K562 treated with DMSO at 1 percent for 48 hours (cell line): ENCODE data around the gene CCDC179. TPM values are rescaled to one million over a fixed set of nuclear protein-coding genes. Genes with fewer than 3 reads are reported as not detected.

ENCODE experiments used
- total RNA-seq: library from RNA; unstranded; fragments of 300-600 nt; gene quantifications from 2 replicates; pipeline ENCODE4 v1.2.3, GENCODE V29; 2022; ENCODE audit warnings: low replicate concordance; ENCODE audit errors: extremely low read depth

CCDC179 gene
- not detected in 2 replicates for total RNA-seq

GRCh38 chr11:22860241-22860640 is at the start of gene CCDC179:
Gene CCDC179 (minus strand): TSS chr11:22860474. CDS start chr11:22860421, 53 bp downstream.

DNA sequence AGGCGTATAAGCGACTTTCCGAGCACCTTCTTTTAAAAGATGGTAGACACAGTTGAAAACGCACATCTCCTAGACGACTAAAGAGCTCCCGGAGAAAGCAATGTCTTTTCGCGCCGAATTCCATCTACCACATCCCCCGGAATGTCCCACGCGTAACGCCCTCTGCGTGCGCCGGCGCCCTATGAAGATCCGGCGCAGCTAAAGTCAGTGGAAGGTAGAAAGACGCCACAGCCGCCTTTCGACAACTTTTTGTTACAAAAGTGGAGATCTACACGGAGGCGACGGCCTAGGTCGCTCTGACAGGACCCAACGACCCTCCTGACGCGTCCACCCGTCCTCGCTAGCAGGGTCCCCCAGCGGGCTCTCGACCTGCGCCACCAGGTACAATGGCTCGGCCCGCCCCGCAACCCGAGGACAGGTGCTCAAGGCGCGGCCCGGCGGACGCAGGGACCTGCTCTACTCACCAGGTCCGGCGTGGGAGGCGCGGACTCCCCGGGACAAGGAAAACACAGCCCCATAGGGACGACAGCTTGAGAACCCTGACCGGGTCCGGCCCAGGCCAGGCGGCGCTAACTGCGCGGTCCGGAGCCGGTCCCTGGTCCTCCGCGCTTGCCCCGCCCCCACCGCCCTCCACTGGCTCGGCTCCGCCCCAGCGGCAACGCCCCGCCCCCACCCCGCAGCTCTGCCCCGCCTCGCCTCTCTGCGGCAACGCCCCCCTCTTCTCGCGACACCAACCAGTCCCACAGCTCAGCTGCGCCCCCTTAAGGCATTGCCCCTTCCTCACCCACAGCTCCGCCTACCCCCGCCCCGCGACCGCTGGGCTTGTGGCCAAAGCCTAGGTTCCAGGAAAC is 30.8 kb downstream of the CCDC179 start, which contains the start of gene SVIP:
TSS of gene SVIP (minus strand) at position 571 of the 851 bp plus-strand sequence. CDS start at position 518, 53 bp downstream.

Other genes starting within 250 kb of the CCDC179 start
- gene FANCF, start 234.7 kb downstream of the CCDC179 start, total RNA-seq: not detected in 2 replicates
- gene GAS2, start 193.9 kb downstream of the CCDC179 start, total RNA-seq: not detected in 2 replicates
- not detected in 2 replicates for gene SVIP, start 30.7 kb downstream of the CCDC179 start, total RNA-seq